ENCODE results near the gene CRTC1.

CRTC1 gene

DNA sequence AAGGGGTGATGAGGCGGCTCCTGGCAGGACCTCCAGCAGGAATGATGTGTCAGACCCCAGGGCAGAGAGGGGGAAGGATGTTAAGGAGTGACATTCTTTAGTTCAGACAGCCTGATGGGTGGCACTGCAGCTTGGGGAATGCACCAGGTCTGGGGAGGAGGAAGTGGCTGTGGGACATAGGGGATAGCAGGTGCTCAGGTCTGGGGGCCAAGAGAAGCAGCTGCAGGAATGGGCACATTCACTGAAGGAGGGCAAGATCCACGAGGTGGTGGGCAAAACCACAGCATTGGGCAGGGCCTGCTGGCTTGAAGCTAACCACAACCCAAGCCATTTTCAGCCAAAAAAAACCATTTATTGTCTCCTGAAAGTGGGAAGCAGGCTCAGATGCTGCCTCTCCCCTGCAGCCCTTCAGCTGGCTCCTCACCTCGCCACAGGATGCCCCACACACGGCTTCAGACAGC, 81.1 kb downstream of the CRTC1 start:
- no peaks in the 10 kb centered on the region; the same call in 1 of the 2 replicates for H4K20me1 ChIP-seq (ENCODE audit: insufficient read depth, low read length)
- no peak overlapping the region for H3K27ac ChIP-seq (ENCODE audit: low read length)
- peak; percentile 35 for DNase-seq
- H2AFZ ChIP-seq (ENCODE audit: low read depth, low read length) = no peak overlapping the region
- no peak overlapping the region for H3K4me2 ChIP-seq (ENCODE audit: insufficient read depth, low read length)
- H3K9me3 ChIP-seq (ENCODE audit: insufficient read depth, low read length, severe bottlenecking) = no peaks in the 10 kb centered on the region
- H3K36me3 ChIP-seq (ENCODE audit: insufficient read depth, low read length) = no peaks in the 10 kb centered on the region
- peak; percentile 55 for ATAC-seq (ENCODE audit: insufficient read depth, low read depth)
- no peak overlapping the region for H3K9ac ChIP-seq (ENCODE audit: low read depth, low read length)
- H3K79me2 ChIP-seq (ENCODE audit: insufficient read depth, low read length) = no peaks in the 10 kb centered on the region
- H3K4me1 ChIP-seq (ENCODE audit: insufficient read depth, low read length) = 0 out of 2 replicates have a peak, but pooled peaks cover 3% of the 10 kb centered on the region
- TF ChIP-seq EZH2 (IDR thresholded peaks at IDR 0.05; ENCODE audit: borderline replicate concordance, low read depth, low read length, severe bottlenecking) = no peak
- TF ChIP-seq, protein P1, sequence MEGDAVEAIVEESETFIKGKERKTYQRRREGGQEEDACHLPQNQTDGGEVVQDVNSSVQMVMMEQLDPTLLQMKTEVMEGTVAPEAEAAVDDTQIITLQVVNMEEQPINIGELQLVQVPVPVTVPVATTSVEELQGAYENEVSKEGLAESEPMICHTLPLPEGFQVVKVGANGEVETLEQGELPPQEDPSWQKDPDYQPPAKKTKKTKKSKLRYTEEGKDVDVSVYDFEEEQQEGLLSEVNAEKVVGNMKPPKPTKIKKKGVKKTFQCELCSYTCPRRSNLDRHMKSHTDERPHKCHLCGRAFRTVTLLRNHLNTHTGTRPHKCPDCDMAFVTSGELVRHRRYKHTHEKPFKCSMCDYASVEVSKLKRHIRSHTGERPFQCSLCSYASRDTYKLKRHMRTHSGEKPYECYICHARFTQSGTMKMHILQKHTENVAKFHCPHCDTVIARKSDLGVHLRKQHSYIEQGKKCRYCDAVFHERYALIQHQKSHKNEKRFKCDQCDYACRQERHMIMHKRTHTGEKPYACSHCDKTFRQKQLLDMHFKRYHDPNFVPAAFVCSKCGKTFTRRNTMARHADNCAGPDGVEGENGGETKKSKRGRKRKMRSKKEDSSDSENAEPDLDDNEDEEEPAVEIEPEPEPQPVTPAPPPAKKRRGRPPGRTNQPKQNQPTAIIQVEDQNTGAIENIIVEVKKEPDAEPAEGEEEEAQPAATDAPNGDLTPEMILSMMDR (IDR thresholded peaks at IDR 0.05; ENCODE audit: borderline replicate concordance, extremely low read depth, low read length, poor library complexity, severe bottlenecking) = no peak
- no peak overlapping the region for H3K4me3 ChIP-seq (ENCODE audit: low read depth in 1 of 2, low read length in 2 of 2)
- H3K27me3 ChIP-seq (ENCODE audit: insufficient read depth, low read length, poor library complexity) = no peaks in the 10 kb centered on the region

GRCh38 chr19:18765224-18765623, 81.7 kb downstream of the CRTC1 start:
- Histone ChIP-seq H3K4me1 (ENCODE audit: insufficient read depth, low read length) (0 out of 2 replicates have a peak, but pooled peaks cover 3% of the 10 kb centered on the region), H3K4me2 (ENCODE audit: insufficient read depth, low read length) (no peak overlapping the region), H3K36me3 (ENCODE audit: insufficient read depth, low read length) (no peaks in the 10 kb centered on the region), H4K20me1 (ENCODE audit: insufficient read depth, low read length) (no peaks in the 10 kb centered on the region; the same call in 1 of the 2 replicates), H3K79me2 (ENCODE audit: insufficient read depth, low read length) (no peaks in the 10 kb centered on the region), H3K9me3 (ENCODE audit: insufficient read depth, low read length, severe bottlenecking) (no peaks in the 10 kb centered on the region), H3K4me3 (ENCODE audit: low read depth in 1 of 2, low read length in 2 of 2) (no peak overlapping the region), H3K9ac (ENCODE audit: low read depth, low read length) (no peak overlapping the region), H3K27me3 (ENCODE audit: insufficient read depth, low read length, poor library complexity) (no peaks in the 10 kb centered on the region), H2AFZ (ENCODE audit: low read depth, low read length) (no peak overlapping the region), H3K27ac (ENCODE audit: low read length) (no peak overlapping the region)
- no peak for DNase-seq
- no peak for ATAC-seq (ENCODE audit: insufficient read depth, low read depth)
- TF ChIP-seq, protein P1 (IDR thresholded peaks at IDR 0.05; ENCODE audit: borderline replicate concordance, extremely low read depth, low read length, poor library complexity, severe bottlenecking) = no peak
- TF ChIP-seq EZH2 (IDR thresholded peaks at IDR 0.05; ENCODE audit: borderline replicate concordance, low read depth, low read length, severe bottlenecking) = no peak

DNA sequence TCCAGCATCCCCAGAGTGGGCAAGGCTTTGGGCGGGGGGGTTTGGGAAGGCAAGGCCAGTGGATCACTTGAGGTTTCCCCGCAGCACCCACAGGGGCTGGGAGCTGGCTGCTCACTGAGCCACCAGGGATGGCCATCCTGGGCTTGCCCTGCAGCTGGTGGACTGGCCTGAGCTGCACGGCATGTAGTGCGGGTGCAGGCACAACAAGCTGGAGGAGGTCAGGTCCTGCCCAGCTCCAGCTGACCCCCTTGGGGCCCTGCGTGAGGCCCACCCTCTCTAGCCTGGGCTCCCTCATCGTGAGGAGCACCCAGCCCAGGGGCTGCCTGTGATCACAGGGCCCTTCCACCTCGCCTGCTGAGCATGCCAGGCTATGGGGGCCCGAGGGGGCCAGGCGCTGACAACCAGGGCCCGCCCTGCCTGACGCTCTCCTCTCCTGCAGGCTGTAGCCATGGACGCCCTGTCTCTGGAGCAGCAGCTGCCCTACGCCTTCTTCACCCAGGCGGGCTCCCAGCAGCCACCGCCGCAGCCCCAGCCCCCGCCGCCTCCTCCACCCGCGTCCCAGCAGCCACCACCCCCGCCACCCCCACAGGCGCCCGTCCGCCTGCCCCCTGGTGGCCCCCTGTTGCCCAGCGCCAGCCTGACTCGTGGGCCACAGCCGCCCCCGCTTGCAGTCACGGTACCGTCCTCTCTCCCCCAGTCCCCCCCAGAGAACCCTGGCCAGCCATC, 84.7 kb downstream of the CRTC1 start:
- no peak overlapping the region for H3K4me3 ChIP-seq (ENCODE audit: low read depth in 1 of 2, low read length in 2 of 2)
- H3K27ac ChIP-seq (ENCODE audit: low read length) = no peak overlapping the region
- H3K36me3 ChIP-seq (ENCODE audit: insufficient read depth, low read length) = no peaks in the 10 kb centered on the region
- peak; percentile 34; the same call in 1 of the 3 replicates for ATAC-seq (ENCODE audit: insufficient read depth, low read depth)
- no peaks in the 10 kb centered on the region for H3K79me2 ChIP-seq (ENCODE audit: insufficient read depth, low read length)
- no peaks in the 10 kb centered on the region for H3K27me3 ChIP-seq (ENCODE audit: insufficient read depth, low read length, poor library complexity)
- H2AFZ ChIP-seq (ENCODE audit: low read depth, low read length) = no peak overlapping the region
- H3K9me3 ChIP-seq (ENCODE audit: insufficient read depth, low read length, severe bottlenecking) = no peaks in the 10 kb centered on the region
- peak; percentile 39 for DNase-seq
- H3K9ac ChIP-seq (ENCODE audit: low read depth, low read length) = no peak overlapping the region
- no peak overlapping the region for H3K4me2 ChIP-seq (ENCODE audit: insufficient read depth, low read length)
- no peak for TF ChIP-seq EZH2 (IDR thresholded peaks at IDR 0.05; ENCODE audit: borderline replicate concordance, low read depth, low read length, severe bottlenecking)
- TF ChIP-seq, protein P1 (IDR thresholded peaks at IDR 0.05; ENCODE audit: borderline replicate concordance, extremely low read depth, low read length, poor library complexity, severe bottlenecking) = peak; percentile 6
- H4K20me1 ChIP-seq (ENCODE audit: insufficient read depth, low read length) = no peaks in the 10 kb centered on the region; the same call in 1 of the 2 replicates
- H3K4me1 ChIP-seq (ENCODE audit: insufficient read depth, low read length) = 0 out of 2 replicates have a peak, but pooled peaks cover 3% of the 10 kb centered on the region
